Endothelial cell of umbilical vein (primary cell): ENCODE measurements around the gene ST6GALNAC4. TPM values are rescaled to one million over a fixed set of nuclear protein-coding genes. Genes with fewer than 3 reads are reported as not detected.
"Not testable (repeated sequence)": the region's sequence is repeated elsewhere in the genome, so short reads cannot be mapped to it uniquely, and the experiment has no call there.

ENCODE experiments used
- BruUV-seq: library from RNA; stranded (reverse); fragments of 400-500 nt; replicated peaks from 2 replicates; lab custom pipeline; 2021; lab: Mats Ljungman, UMichigan
- CTCF ChIA-PET: fragments of 300-600, 350-600 bp; sonication (Branson Sonifier 250); formaldehyde crosslinking; loops from one replicate; lab custom pipeline; 2021; ENCODE audit warnings: antibody characterized with exemption, inconsistent platforms; lab: Charles Lee
- POLR2A ChIA-PET: fragments of 300-600, 350-600 bp; sonication (Branson Sonifier 250); formaldehyde crosslinking; loops from one replicate; lab custom pipeline; 2021; ENCODE audit warnings: antibody characterized with exemption, inconsistent platforms; lab: Charles Lee
- DNase-seq: peaks from one replicate; pipeline ENCODE4 v3.0.0-alpha.2; 2011; ENCODE audit warnings: low read depth, low spot score
- FAIRE-seq: peaks from 2 replicates; lab custom pipeline; 2011; peaks lifted over from hg19 to GRCh38; lab: Jason Lieb, UNC
- H2AFZ ChIP-seq: 2 replicates; pipeline ENCODE4 v1.6.0; 2012; ENCODE audit warnings: low read depth, low read length, control low read depth, inconsistent platforms
- H3K27ac ChIP-seq: 2 replicates; pipeline ENCODE4 v1.5.1; 2011; ENCODE audit warnings: low read depth, mild to moderate bottlenecking, control low read depth, low read length, moderate library complexity; ENCODE audit not compliant: insufficient read depth
- H3K27me3 ChIP-seq, 2 experiments: 2 replicates each; pipeline versions ENCODE4 v1.6.0 to v1.6.1; 2011; ENCODE audit warnings: low read length in 2 of 2, mixed read lengths in 1 of 2; ENCODE audit not compliant: control insufficient read depth in 2 of 2, insufficient read depth in 2 of 2
- H3K36me3 ChIP-seq, 2 experiments: 2 replicates in 1 of 2; 3 replicates in 1 of 2; pipeline ENCODE4 v1.5.1; 2011; ENCODE audit warnings: low read length in 2 of 2, mild to moderate bottlenecking in 1 of 2, moderate library complexity in 1 of 2; ENCODE audit not compliant: control insufficient read depth in 2 of 2, insufficient read depth in 2 of 2; ENCODE audit errors: extremely low read depth in 1 of 2
- H3K4me1 ChIP-seq: 3 replicates; pipeline ENCODE4 v1.5.1; 2011; ENCODE audit warnings: mild to moderate bottlenecking, low read length; ENCODE audit not compliant: control insufficient read depth, insufficient read depth; ENCODE audit errors: extremely low read depth
- H3K4me2 ChIP-seq: 2 replicates; pipeline ENCODE4 v1.6.1; 2011; ENCODE audit warnings: low read length, control low read depth, mixed read lengths; ENCODE audit not compliant: insufficient read depth
- H3K4me3 ChIP-seq, 3 experiments: fragments of 200-600 bp in 1 of 3; sonication (generic), shearing (Covaris generic) in 1 of 3; replicated peaks in 1 of 3; 2 replicates each; pipeline ENCODE4 v1.5.1; 2011 to 2016; ENCODE audit warnings: control low read depth in 3 of 3, low read length in 3 of 3, mild to moderate bottlenecking in 2 of 3, inconsistent platforms in 1 of 3, low read depth in 1 of 3, moderate library complexity in 1 of 3; ENCODE audit not compliant: insufficient read depth in 1 of 3
- H3K79me2 ChIP-seq: 2 replicates; pipeline ENCODE4 v1.6.0; 2012; ENCODE audit warnings: low read length, inconsistent platforms; ENCODE audit not compliant: control insufficient read depth, insufficient read depth
- H3K9ac ChIP-seq: replicated peaks from 2 replicates; pipeline ENCODE3; 2011; ENCODE audit warnings: low read length, control low read depth; ENCODE audit not compliant: insufficient read depth; ENCODE audit errors: extremely low read depth
- H3K9me1 ChIP-seq: replicated peaks from 3 replicates; pipeline ENCODE4 v1.6.0; 2011; ENCODE audit warnings: mild to moderate bottlenecking, low read length; ENCODE audit not compliant: control insufficient read depth, insufficient read depth; ENCODE audit errors: extremely low read depth
- H3K9me3 ChIP-seq: replicated peaks from 2 replicates; pipeline ENCODE4 v1.5.1; 2012; ENCODE audit warnings: low read length, inconsistent platforms; ENCODE audit not compliant: control insufficient read depth, insufficient read depth
- H4K20me1 ChIP-seq: replicated peaks from 2 replicates; pipeline ENCODE3; 2011; ENCODE audit warnings: mild to moderate bottlenecking, low read length; ENCODE audit not compliant: control insufficient read depth, insufficient read depth; ENCODE audit errors: extremely low read depth
- CTCF ChIP-seq, 2 donors: IDR thresholded peaks; 1 replicate in 1 of 2; 2 replicates in 1 of 2; pipeline ENCODE4 v1.5.1; 2011; ENCODE audit warnings: low read length in 2 of 2, mild to moderate bottlenecking in 2 of 2, moderate library complexity in 2 of 2, control low read depth in 1 of 2, inconsistent platforms in 1 of 2, low read depth in 1 of 2; ENCODE audit not compliant: insufficient read depth in 1 of 2; ENCODE audit errors: extremely low read depth in 1 of 2
- EZH2 ChIP-seq: IDR thresholded peaks from 2 replicates; pipeline ENCODE4 v1.6.1; 2012; ENCODE audit warnings: borderline replicate concordance, low read depth, mild to moderate bottlenecking, moderate library complexity, low read length, inconsistent platforms; ENCODE audit not compliant: severe bottlenecking
- FOS ChIP-seq: IDR thresholded peaks from 2 replicates; pipeline ENCODE4 v1.6.1; 2011; ENCODE audit warnings: mild to moderate bottlenecking, low read length, moderate library complexity, borderline replicate concordance; ENCODE audit not compliant: insufficient read depth
- GATA2 ChIP-seq: IDR thresholded peaks from 2 replicates; pipeline ENCODE4 v1.7.0; 2011; ENCODE audit warnings: low read depth, mild to moderate bottlenecking, moderate library complexity, mixed read lengths, low read length; ENCODE audit not compliant: insufficient read length, insufficient read depth
- JUN ChIP-seq: IDR thresholded peaks from 2 replicates; pipeline ENCODE4 v1.6.1; 2011; ENCODE audit warnings: borderline replicate concordance, low read depth; ENCODE audit not compliant: insufficient read length, insufficient read depth
- MYC ChIP-seq: IDR thresholded peaks from one replicate; pipeline ENCODE4 v1.6.1; 2011; ENCODE audit warnings: mild to moderate bottlenecking, low read depth, low read length
- POLR2A ChIP-seq: IDR thresholded peaks from 2 replicates; pipeline ENCODE4 v1.6.1; 2012; ENCODE audit warnings: low read depth, mild to moderate bottlenecking, control low read depth, low read length
- POLR2AphosphoS5 ChIP-seq: IDR thresholded peaks from 2 replicates; pipeline ENCODE4 v1.6.1; 2012; ENCODE audit warnings: low read depth, mild to moderate bottlenecking, control low read depth, low read length, moderate library complexity; ENCODE audit not compliant: insufficient read depth
- dilution Hi-C: fragments of 300-500 bp; cut with MboI; formaldehyde crosslinking; loops from one replicate; pipeline ENCODE4 v1.15.0; 2019; ENCODE audit warnings: low sequenced_read_pairs; ENCODE audit not compliant: extremely low pct_ligation_motif_present
- intact Hi-C: fragments of 100-400 bp; cut with micrococcal nuclease; formaldehyde crosslinking; loops from one replicate; pipeline ENCODE4 v1.10.0; 2022
- polyA plus RNA-seq, 4 experiments: library from polyadenylated mRNA; depleted of rRNA in 3 of 4; stranded (reverse) in 3 of 4; unstranded in 1 of 4; fragments of >200 nt; gene quantifications; 2 replicates each; pipeline versions ENCODE4 v1.2.1 to v1.2.3, GENCODE V29; 2011 to 2012; ENCODE audit warnings: missing spikeins in 1 of 4
- total RNA-seq: library from RNA; stranded (reverse); gene quantifications from 2 replicates; pipeline ENCODE4 v1.2.3, GENCODE V29; 2021
- TF ChIP-seq, protein P1 (sequence below): IDR thresholded peaks from 2 replicates; pipeline ENCODE4 v1.6.1; 2011; ENCODE audit not compliant: insufficient read depth, insufficient read length

Gene ST6GALNAC4
- total and polyA plus RNA-seq, 2 donors (not counting 3 experiments of a cell fraction or from before 2014, with no cell fraction given), result 45.9 to 85.3 TPM

DNA sequence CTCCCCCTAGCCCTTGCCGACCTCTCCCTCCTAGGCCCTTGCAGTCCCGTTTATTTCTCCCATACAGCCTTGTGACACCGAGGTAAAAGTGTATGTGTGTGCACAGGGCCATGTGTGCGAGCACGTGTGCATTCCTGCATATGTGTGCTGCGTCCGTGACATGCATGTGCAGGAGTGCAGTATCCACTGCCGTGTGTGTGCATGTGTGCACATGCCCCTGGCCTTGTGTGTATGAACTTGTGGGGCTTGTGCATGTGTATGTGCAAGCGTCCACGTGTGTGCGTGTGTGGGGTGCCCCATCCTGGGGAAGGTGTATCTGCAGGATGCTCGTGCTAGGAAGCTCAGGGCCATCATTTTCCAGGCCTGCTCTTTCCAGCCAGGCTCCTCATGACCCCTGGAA lies 46.0 kb downstream of the ST6GALNAC4 start:
- FAIRE-seq, result no peak
- dilution Hi-C loops, result no loop called here
- no TSS peak for BruUV-seq

GRCh38 chr9:127870153-127870491 lies 46.7 kb downstream of the ST6GALNAC4 start:
- H3K36me3 ChIP-seq, result peaks cover 0 to 20% of the 10 kb centered on the region in 2 experiments
- H3K9ac ChIP-seq, H3K27me3 ChIP-seq, H2AFZ ChIP-seq, H3K4me2 ChIP-seq, FAIRE-seq, BruUV-seq, H3K9me3 ChIP-seq, H3K79me2 ChIP-seq, dilution Hi-C loops, H4K20me1 ChIP-seq, H3K27ac ChIP-seq, H3K9me1 ChIP-seq, H3K4me3 ChIP-seq, DNase-seq: not testable (repeated sequence)
- intact Hi-C loops, result loop anchor here (1.0 to 2.0 kb wide), 5 partner anchors 42 to 135 kb away; partner anchors contain the start of gene TOR2A
- ChIA-PET CTCF (interaction anchor here (0.7 to 4.5 kb wide), 54 partner anchors 8 to 281 kb away, joined by 3 to 101 read pairs (median 6); partner anchors contain the start of genes CDK9, ENG, FPGS and PTRH1), POLR2A (interaction anchor here (0.7 to 1.1 kb wide), 5 partner anchors 79 to 426 kb away, joined by 3 to 7 read pairs (median 4); no protein-coding TSS in a partner anchor)
- peaks cover 17% of the 10 kb centered on the region for H3K4me1 ChIP-seq

More for the DNA sequence above, 46.0 kb downstream of the ST6GALNAC4 start:
- DNase-seq, result no peak
- Histone ChIP-seq H3K9me1 (no peaks in the 10 kb centered on the region), H2AFZ (no peak overlapping the region), H4K20me1 (no peaks in the 10 kb centered on the region), H3K4me3 (no peak overlapping the region), H3K79me2 (peaks cover 6% of the 10 kb centered on the region), H3K9me3 (no peaks in the 10 kb centered on the region), H3K4me1 (peaks cover 15% of the 10 kb centered on the region), H3K27ac (no peak overlapping the region), H3K27me3 (no peaks in the 10 kb centered on the region), H3K36me3 (peaks cover 0 to 20% of the 10 kb centered on the region in 2 experiments), H3K4me2 (no peak overlapping the region), H3K9ac (no peak overlapping the region)
- ChIA-PET CTCF (interaction anchor here (1.2 to 4.5 kb wide), 7 partner anchors 9 to 134 kb away, joined by 5 to 101 read pairs (median 8); partner anchors contain the start of gene ENG), POLR2A (interaction anchor here (1.1 kb wide), 1 partner anchor 103 kb away, joined by 7 read pairs; no protein-coding TSS in a partner anchor)
- intact Hi-C loops, result loop anchor here (1.0 to 2.0 kb wide), 5 partner anchors 43 to 136 kb away; partner anchors contain the start of gene TOR2A
- TF ChIP-seq POLR2A (no peak), JUN (no peak), MYC (no peak), POLR2AphosphoS5 (no peak), CTCF (IDR thresholded peaks at IDR 0.05; ENCODE audit: extremely low read depth in 1 of 2, insufficient read depth in 1 of 2, low read depth in 1 of 2, low read length in 2 of 2) (no peak), FOS (no peak), EZH2 (no peak), GATA2 (no peak)
- TF ChIP-seq, protein P1, sequence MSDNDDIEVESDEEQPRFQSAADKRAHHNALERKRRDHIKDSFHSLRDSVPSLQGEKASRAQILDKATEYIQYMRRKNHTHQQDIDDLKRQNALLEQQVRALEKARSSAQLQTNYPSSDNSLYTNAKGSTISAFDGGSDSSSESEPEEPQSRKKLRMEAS, result no peak
